Trophoblast cell (in vitro differentiated cells and primary cell): ENCODE measurements around the gene BATF3.
"Not testable (repeated sequence)": the region's sequence is repeated elsewhere in the genome, so short reads cannot be mapped to it uniquely, and the experiment has no call there.

ENCODE experiments used
- DNase-seq, 2 donors: peaks; one replicate each; pipeline ENCODE4 v3.0.0-alpha.2; 2016
- H2AFZ ChIP-seq: 2 replicates; pipeline ENCODE4 v1.6.1; 2013; ENCODE audit warnings: low read length, moderate library complexity, mild to moderate bottlenecking; ENCODE audit not compliant: insufficient read depth, poor library complexity
- H2AK5ac ChIP-seq: 2 replicates; pipeline ENCODE4 v1.6.1; 2013; ENCODE audit warnings: mild to moderate bottlenecking, low read length
- H2BK120ac ChIP-seq: 2 replicates; pipeline ENCODE4 v1.6.1; 2013; ENCODE audit warnings: low read length, mild to moderate bottlenecking, moderate library complexity; ENCODE audit not compliant: insufficient read depth, poor library complexity
- H2BK12ac ChIP-seq: 2 replicates; pipeline ENCODE4 v1.6.1; 2013; ENCODE audit warnings: mild to moderate bottlenecking, low read length, moderate library complexity
- H2BK5ac ChIP-seq: 2 replicates; pipeline ENCODE4 v1.6.1; 2013; ENCODE audit warnings: low read length, low read depth, moderate library complexity, mild to moderate bottlenecking; ENCODE audit not compliant: poor library complexity
- H3K14ac ChIP-seq: 2 replicates; pipeline ENCODE4 v1.6.1; 2013; ENCODE audit warnings: mild to moderate bottlenecking, low read length
- H3K18ac ChIP-seq: 2 replicates; pipeline ENCODE4 v1.6.1; 2013; ENCODE audit warnings: mild to moderate bottlenecking, low read length
- H3K23ac ChIP-seq: 2 replicates; pipeline ENCODE4 v1.6.1; 2013; ENCODE audit warnings: low read length
- H3K27ac ChIP-seq: 2 replicates; pipeline ENCODE4 v1.5.1; 2013; ENCODE audit warnings: low read depth, mild to moderate bottlenecking, inconsistent platforms, low read length, moderate library complexity
- H3K27me3 ChIP-seq: 2 replicates; pipeline ENCODE4 v1.6.1; 2013; ENCODE audit warnings: inconsistent platforms, mild to moderate bottlenecking, low read length, moderate library complexity; ENCODE audit not compliant: insufficient read depth
- H3K36me3 ChIP-seq, 2 experiments: 1 replicate in 1 of 2; 2 replicates in 1 of 2; pipeline ENCODE4 v1.6.1; 2013; ENCODE audit warnings: low read length in 2 of 2, mild to moderate bottlenecking in 2 of 2, moderate library complexity in 1 of 2; ENCODE audit not compliant: insufficient read depth in 2 of 2, control insufficient read depth in 1 of 2
- H3K4ac ChIP-seq: 2 replicates; pipeline ENCODE4 v1.6.1; 2013; ENCODE audit warnings: low read depth, mild to moderate bottlenecking, low read length, moderate library complexity
- H3K4me1 ChIP-seq, 2 experiments: 1 replicate in 1 of 2; 2 replicates in 1 of 2; pipeline ENCODE4 v1.6.1; 2013; ENCODE audit warnings: low read length in 2 of 2, mild to moderate bottlenecking in 2 of 2, moderate library complexity in 1 of 2; ENCODE audit not compliant: insufficient read depth in 2 of 2, control insufficient read depth in 1 of 2
- H3K4me2 ChIP-seq: 2 replicates; pipeline ENCODE4 v1.6.1; 2013; ENCODE audit warnings: inconsistent platforms, mild to moderate bottlenecking, low read length, moderate library complexity
- H3K4me3 ChIP-seq: 2 replicates; pipeline ENCODE4 v1.5.1; 2013; ENCODE audit warnings: mild to moderate bottlenecking, low read depth, low read length, inconsistent platforms
- H3K79me1 ChIP-seq: one replicate; pipeline ENCODE4 v1.6.1; 2013; ENCODE audit warnings: low read length
- H3K79me2 ChIP-seq: 2 replicates; pipeline ENCODE4 v1.6.1; 2013; ENCODE audit warnings: low read length, mild to moderate bottlenecking; ENCODE audit not compliant: control insufficient read depth, insufficient read depth, poor library complexity
- H3K9ac ChIP-seq: 2 replicates; pipeline ENCODE4 v1.6.1; 2013; ENCODE audit warnings: mild to moderate bottlenecking, low read length
- H3K9me3 ChIP-seq: 2 replicates; pipeline ENCODE4 v1.6.1; 2013; ENCODE audit warnings: low read depth, mild to moderate bottlenecking, control low read depth, inconsistent platforms, low read length; ENCODE audit not compliant: insufficient read depth
- H4K12ac ChIP-seq: 2 replicates; pipeline ENCODE4 v1.6.1; 2013; ENCODE audit warnings: low read depth, mild to moderate bottlenecking, low read length, moderate library complexity
- H4K8ac ChIP-seq: 2 replicates; pipeline ENCODE4 v1.6.1; 2013; ENCODE audit warnings: low read depth, mild to moderate bottlenecking, low read length, moderate library complexity
- H4K91ac ChIP-seq: one replicate; pipeline ENCODE4 v1.6.1; 2013; ENCODE audit warnings: low read depth, mild to moderate bottlenecking, low read length, moderate library complexity
- WGBS: extraction: QIAGEN DNeasy Blood & Tissue Kit; methylation state at CpG from one replicate; pipeline ENCODE4 v1.1.7; 2013; ENCODE audit warnings: missing lambda C conversion rate; ENCODE audit not compliant: insufficient read length, insufficient coverage; ENCODE audit errors: extremely low coverage; 5-methylcytosine and 5-hydroxymethylcytosine counted together

BATF3 gene

GRCh38 chr1:212728606-212729005 lies 29.0 kb upstream of the BATF3 start:
- 100% methylated on average over 1 of the region's 5 CpGs for WGBS
- Histone ChIP-seq H3K4ac (no peak overlapping the region), H2BK5ac (no peak overlapping the region), H2AFZ (no peak overlapping the region), H2AK5ac (no peak overlapping the region), H3K18ac (no peak overlapping the region), H3K9me3 (peaks cover 1% of the 10 kb centered on the region), H3K14ac (no peak overlapping the region), H3K79me1 (no peaks in the 10 kb centered on the region), H4K91ac (no peak overlapping the region), H3K79me2 (no peaks in the 10 kb centered on the region), H4K8ac (no peak overlapping the region), H4K12ac (no peak overlapping the region), H3K4me2 (no peak overlapping the region), H3K36me3 (peaks cover 0 to 2% of the 10 kb centered on the region in 2 experiments), H2BK12ac (no peak overlapping the region), H3K23ac (no peak overlapping the region), H3K4me3 (no peak overlapping the region), H3K27me3 (no peaks in the 10 kb centered on the region), H3K9ac (no peak overlapping the region), H2BK120ac (no peak overlapping the region), H3K27ac (no peak overlapping the region), H3K4me1 (no peaks in the 10 kb centered on the region)
- no peak for DNase-seq

GRCh38 chr1:212727386-212728181 lies 27.9 kb upstream of the BATF3 start:
- Histone ChIP-seq H3K4me2 (no peak overlapping the region), H3K9me3 (peaks cover 1% of the 10 kb centered on the region), H3K36me3 (peaks cover 0 to 2% of the 10 kb centered on the region in 2 experiments), H3K18ac (no peak overlapping the region), H2BK120ac (no peak overlapping the region), H3K4ac (no peak overlapping the region), H3K79me1 (no peaks in the 10 kb centered on the region), H2BK5ac (no peak overlapping the region), H4K12ac (no peak overlapping the region), H3K14ac (no peak overlapping the region), H3K27ac (no peak overlapping the region), H4K8ac (no peak overlapping the region), H3K9ac (no peak overlapping the region), H3K4me1 (no peaks in the 10 kb centered on the region), H2BK12ac (no peak overlapping the region), H3K4me3 (no peak overlapping the region), H3K27me3 (no peaks in the 10 kb centered on the region), H2AK5ac (no peak overlapping the region), H4K91ac (no peak overlapping the region), H2AFZ (no peak overlapping the region), H3K23ac (no peak overlapping the region), H3K79me2 (no peaks in the 10 kb centered on the region)
- WGBS, result no CpG with 5 or more reads among the region's 13 CpGs
- peak; percentile 62 to 90 for DNase-seq

GRCh38 chr1:212724679-212725078 lies 25.0 kb upstream of the BATF3 start:
- H3K27ac ChIP-seq, H3K4me2 ChIP-seq, H3K36me3 ChIP-seq, H2BK12ac ChIP-seq, DNase-seq, H4K8ac ChIP-seq, H2AK5ac ChIP-seq, H2BK120ac ChIP-seq, H3K9ac ChIP-seq, H3K79me1 ChIP-seq, H3K9me3 ChIP-seq, H2BK5ac ChIP-seq, H3K4ac ChIP-seq, H4K91ac ChIP-seq, H3K4me3 ChIP-seq, H3K4me1 ChIP-seq, H4K12ac ChIP-seq, H3K14ac ChIP-seq, H3K79me2 ChIP-seq, H3K18ac ChIP-seq, H3K23ac ChIP-seq, H3K27me3 ChIP-seq, H2AFZ ChIP-seq: not testable (repeated sequence)
- no CpG with 5 or more reads among the region's 34 CpGs for WGBS

- H3K23ac ChIP-seq, result no peak overlapping the region
- no peak overlapping the region for H3K4ac ChIP-seq
- H3K4me1 ChIP-seq, result no peaks in the 10 kb centered on the region
- H2BK5ac ChIP-seq, result no peak overlapping the region
- H3K9me3 ChIP-seq, result peaks cover 1% of the 10 kb centered on the region
- H4K8ac ChIP-seq, result no peak overlapping the region
- WGBS, result no CpG with 5 or more reads among the region's 3 CpGs
- no peak overlapping the region for H2AK5ac ChIP-seq
- H3K18ac ChIP-seq, result no peak overlapping the region
- no peak for DNase-seq
- H2AFZ ChIP-seq, result no peak overlapping the region
- no peak overlapping the region for H3K27ac ChIP-seq
- no peak overlapping the region for H4K12ac ChIP-seq
- H3K4me3 ChIP-seq, result no peak overlapping the region
- no peak overlapping the region for H4K91ac ChIP-seq
- H3K14ac ChIP-seq, result no peak overlapping the region
- no peak overlapping the region for H3K9ac ChIP-seq
- no peaks in the 10 kb centered on the region for H3K79me2 ChIP-seq
- peaks cover 0 to 2% of the 10 kb centered on the region in 2 experiments for H3K36me3 ChIP-seq
- no peak overlapping the region for H3K4me2 ChIP-seq
- H2BK12ac ChIP-seq, result no peak overlapping the region
- H3K79me1 ChIP-seq, result no peaks in the 10 kb centered on the region
- H2BK120ac ChIP-seq, result no peak overlapping the region
- H3K27me3 ChIP-seq, result no peaks in the 10 kb centered on the region
Measured at GRCh38 chr1:212722270-212722957, 22.8 kb upstream of the BATF3 start.
